B cell (primary cell): ENCODE results near the gene WDR73.

Experiments used
- EZH2 ChIP-seq: IDR thresholded peaks from 2 replicates; pipeline ENCODE4 v1.6.1; 2012; ENCODE audit warnings: borderline replicate concordance, low read depth, mild to moderate bottlenecking, moderate library complexity, low read length; ENCODE audit not compliant: insufficient read depth, poor library complexity, severe bottlenecking
- TF ChIP-seq, protein P1 (sequence below): fragments of 200-600 bp; IDR thresholded peaks from one replicate; pipeline ENCODE4 v1.8.0; 2022; ENCODE audit warnings: antibody characterized with exemption, mild to moderate bottlenecking

- TF ChIP-seq EZH2 = no peak
- TF ChIP-seq, protein P1, sequence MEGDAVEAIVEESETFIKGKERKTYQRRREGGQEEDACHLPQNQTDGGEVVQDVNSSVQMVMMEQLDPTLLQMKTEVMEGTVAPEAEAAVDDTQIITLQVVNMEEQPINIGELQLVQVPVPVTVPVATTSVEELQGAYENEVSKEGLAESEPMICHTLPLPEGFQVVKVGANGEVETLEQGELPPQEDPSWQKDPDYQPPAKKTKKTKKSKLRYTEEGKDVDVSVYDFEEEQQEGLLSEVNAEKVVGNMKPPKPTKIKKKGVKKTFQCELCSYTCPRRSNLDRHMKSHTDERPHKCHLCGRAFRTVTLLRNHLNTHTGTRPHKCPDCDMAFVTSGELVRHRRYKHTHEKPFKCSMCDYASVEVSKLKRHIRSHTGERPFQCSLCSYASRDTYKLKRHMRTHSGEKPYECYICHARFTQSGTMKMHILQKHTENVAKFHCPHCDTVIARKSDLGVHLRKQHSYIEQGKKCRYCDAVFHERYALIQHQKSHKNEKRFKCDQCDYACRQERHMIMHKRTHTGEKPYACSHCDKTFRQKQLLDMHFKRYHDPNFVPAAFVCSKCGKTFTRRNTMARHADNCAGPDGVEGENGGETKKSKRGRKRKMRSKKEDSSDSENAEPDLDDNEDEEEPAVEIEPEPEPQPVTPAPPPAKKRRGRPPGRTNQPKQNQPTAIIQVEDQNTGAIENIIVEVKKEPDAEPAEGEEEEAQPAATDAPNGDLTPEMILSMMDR = no peak
Measured at GRCh38 chr15:84671211-84671610, 17.1 kb upstream of the WDR73 start.
